ENCODE measurements around the gene AURKA.

AURKA gene

DNA sequence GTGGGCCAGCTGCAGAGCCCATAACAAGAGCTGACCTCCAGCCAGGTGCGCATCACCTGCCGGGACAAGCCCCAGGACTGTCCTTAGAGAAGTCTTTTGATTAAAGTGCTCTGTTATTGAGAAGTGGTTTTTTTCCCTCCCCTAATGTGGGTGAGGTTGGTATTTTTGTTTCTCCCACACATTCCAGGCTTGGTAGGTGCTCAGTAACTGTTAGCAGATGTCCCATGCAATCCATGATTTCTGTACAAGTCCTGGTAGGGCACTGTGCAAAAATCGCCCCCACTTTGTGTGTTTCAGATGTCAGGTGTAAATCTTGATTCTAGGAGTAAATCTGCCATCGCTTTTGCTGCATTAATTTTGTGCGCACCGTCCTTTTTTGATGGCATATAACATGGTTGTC, 28.5 kb downstream of the AURKA start:
- TF ChIP-seq, protein P1, sequence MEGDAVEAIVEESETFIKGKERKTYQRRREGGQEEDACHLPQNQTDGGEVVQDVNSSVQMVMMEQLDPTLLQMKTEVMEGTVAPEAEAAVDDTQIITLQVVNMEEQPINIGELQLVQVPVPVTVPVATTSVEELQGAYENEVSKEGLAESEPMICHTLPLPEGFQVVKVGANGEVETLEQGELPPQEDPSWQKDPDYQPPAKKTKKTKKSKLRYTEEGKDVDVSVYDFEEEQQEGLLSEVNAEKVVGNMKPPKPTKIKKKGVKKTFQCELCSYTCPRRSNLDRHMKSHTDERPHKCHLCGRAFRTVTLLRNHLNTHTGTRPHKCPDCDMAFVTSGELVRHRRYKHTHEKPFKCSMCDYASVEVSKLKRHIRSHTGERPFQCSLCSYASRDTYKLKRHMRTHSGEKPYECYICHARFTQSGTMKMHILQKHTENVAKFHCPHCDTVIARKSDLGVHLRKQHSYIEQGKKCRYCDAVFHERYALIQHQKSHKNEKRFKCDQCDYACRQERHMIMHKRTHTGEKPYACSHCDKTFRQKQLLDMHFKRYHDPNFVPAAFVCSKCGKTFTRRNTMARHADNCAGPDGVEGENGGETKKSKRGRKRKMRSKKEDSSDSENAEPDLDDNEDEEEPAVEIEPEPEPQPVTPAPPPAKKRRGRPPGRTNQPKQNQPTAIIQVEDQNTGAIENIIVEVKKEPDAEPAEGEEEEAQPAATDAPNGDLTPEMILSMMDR (conservative IDR thresholded peaks at IDR 0.05): no peak
- H3K27ac ChIP-seq: no peak overlapping the region

DNA sequence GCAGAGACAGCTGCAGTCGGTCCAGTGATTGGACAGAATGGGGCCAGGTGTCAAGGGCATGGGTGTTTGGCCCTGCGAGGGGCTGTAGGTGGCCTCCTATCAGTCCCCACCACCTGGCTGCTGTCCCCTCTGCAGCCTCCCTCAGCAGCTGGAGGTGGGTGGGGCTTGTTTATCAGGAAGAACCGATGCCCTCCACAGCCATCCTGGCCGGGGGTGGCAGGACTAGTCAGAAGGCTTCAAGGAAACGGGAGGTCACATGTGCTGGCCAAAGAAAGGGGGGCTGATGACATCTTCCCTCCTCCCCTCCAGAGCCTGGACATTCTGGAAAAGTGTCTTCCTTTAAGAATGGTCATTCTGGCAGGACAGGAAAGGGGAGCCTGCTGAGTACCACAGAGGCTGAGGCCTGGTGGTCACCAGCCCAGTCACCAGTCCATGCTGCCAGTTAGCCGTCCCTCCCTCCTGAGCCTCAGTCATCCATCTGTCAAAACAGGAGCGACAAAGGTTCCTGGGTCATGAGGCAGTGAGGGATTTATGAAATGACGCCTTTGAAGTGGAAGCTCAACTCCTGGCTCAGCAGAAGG, 29.1 kb downstream of the AURKA start:
- H3K27ac ChIP-seq: no peak overlapping the region
- TF ChIP-seq, protein P1 (conservative IDR thresholded peaks at IDR 0.05): no peak

DNA sequence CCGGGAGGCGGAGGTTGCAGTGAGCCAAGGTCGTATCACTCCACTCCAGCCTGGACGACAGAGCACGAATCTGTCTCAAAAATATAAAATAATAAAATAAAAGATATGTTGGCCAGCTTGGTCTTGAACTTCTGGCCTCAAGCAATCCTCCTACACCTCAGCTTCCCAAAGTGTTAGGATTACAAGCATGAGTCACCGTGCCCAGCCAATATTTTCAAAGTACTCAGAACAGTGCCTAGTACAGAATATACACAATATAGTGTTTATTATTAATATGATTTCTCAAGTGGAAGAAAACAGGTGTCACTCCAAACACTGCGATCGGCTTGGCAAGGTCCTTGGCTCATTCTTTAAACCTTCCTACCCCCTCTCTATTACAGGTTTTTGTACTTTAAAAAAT, 30.1 kb downstream of the AURKA start:
- no peak overlapping the region for H3K27ac ChIP-seq
- TF ChIP-seq, protein P1 (conservative IDR thresholded peaks at IDR 0.05): no peak

DNA sequence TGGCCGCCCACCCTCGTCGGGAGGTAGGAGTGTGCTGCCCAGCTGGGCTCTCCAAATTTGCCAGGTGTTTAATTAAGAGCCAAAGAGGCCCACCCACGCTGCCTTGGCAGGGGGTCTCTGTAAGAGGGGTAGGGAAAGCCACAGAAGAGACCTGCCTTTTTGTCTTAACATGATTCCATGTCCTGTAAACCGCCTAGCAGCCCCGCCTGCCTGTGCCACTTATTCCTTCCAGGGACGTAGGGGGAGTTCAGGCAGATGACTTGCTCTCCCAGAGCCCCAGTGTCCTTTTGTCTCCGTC, 31.2 kb downstream of the AURKA start:
- H3K27ac ChIP-seq: peak overlapping the region; percentile 88; the same call in 1 of the 2 replicates
- TF ChIP-seq, protein P1 (conservative IDR thresholded peaks at IDR 0.05): no peak

DNA sequence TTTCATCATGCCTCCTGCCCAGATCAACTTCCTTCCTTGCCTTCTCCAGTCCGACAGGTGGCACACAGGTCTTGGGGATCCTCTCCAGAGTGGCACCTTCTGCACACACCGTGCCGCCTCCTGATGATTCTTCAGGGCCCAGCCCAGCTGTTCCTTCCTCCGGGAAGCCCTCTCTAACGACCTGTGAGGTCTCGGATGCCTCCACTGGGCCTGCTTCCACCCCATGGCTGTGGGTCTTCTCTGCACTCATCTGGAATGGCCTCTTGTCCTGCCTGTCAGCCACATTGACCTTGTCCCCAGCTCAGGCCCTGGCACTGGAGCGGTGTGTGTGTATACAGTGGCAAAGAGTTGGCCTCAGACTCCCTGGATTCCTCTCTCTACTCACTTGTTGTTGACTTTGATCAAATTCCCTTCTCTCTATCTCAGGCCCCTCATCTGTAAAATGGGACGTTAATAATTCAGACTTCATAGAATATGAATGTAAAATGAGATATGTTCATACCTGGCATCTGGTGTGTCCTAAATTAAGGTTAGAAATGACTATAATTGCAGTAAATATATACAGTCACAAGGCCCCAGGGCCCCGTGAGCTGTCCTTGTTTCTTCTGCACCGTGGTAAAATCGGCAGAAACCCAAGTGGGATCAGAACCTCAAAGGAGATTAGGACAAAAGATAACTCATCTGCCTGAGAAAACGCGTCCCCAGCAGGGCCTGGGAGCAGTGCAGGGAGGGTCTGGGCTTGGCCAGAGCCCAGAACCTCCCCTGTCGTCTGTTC, 31.7 kb downstream of the AURKA start:
- H3K27ac ChIP-seq: peak overlapping the region; percentile 88
- TF ChIP-seq, protein P1 (conservative IDR thresholded peaks at IDR 0.05): no peak

GRCh38 chr20:56359212-56360132, 32.5 kb downstream of the AURKA start:
- H3K27ac ChIP-seq: peak overlapping the region; percentile 88

More at GRCh38 chr20:56359212-56360132, 32.5 kb downstream of the AURKA start:
- TF ChIP-seq, protein P1 (conservative IDR thresholded peaks at IDR 0.05): no peak
